Mammary epithelial cell (primary cell): ENCODE data around the gene KYNU.

Source experiments
- CTCF ChIP-seq, 2 donors: IDR thresholded peaks in 1 of 2; conservative IDR thresholded peaks in 1 of 2; 2 replicates each; pipeline ENCODE4 v1.5.1; 2011 to 2012; ENCODE audit warnings: inconsistent platforms in 2 of 2, low read length in 2 of 2, mild to moderate bottlenecking in 2 of 2, control low read depth in 1 of 2, low read depth in 1 of 2; ENCODE audit not compliant: insufficient read depth in 1 of 2; ENCODE audit errors: extremely low read depth in 1 of 2
- EZH2 ChIP-seq: IDR thresholded peaks from 2 replicates; pipeline ENCODE4 v1.6.1; 2012; ENCODE audit warnings: low read length, inconsistent platforms, borderline replicate concordance

DNA sequence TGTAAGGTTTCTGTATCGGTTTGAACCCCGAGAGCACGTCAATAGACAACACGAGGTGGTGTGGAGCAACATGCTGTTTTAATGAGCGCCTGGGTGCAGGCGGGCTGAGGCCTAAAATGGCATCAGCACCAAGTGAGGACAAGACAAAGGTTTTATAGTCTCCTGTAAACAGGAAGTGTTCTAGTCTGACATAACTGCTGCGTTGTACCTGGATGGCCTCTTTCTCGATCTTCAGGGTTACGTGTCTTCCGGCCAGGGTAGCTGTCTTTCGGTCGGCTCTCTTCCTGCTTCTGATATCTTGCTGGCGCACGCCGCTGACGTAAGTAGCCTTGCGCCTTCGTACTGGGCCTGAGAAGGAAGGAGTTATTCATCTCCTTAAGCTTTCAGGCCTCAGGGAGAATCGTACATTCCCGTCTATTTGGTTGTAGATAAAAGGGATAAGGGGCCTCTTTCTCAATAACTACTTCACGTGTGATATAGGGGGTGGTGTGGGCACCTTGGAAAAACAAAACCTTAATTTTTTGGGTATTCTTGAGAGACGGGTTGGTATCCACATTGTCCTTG lies 53.5 kb downstream of the KYNU start:
- TF ChIP-seq CTCF (conservative IDR thresholded peaks at IDR 0.05 in 1 of 2, IDR thresholded peaks at IDR 0.05 in 1 of 2; ENCODE audit: extremely low read depth in 1 of 2, insufficient read depth in 1 of 2, low read depth in 1 of 2, low read length in 2 of 2): no peak
- TF ChIP-seq EZH2: no peak
